ENCODE data around the gene PTPN1.

The PTPN1 gene

DNA sequence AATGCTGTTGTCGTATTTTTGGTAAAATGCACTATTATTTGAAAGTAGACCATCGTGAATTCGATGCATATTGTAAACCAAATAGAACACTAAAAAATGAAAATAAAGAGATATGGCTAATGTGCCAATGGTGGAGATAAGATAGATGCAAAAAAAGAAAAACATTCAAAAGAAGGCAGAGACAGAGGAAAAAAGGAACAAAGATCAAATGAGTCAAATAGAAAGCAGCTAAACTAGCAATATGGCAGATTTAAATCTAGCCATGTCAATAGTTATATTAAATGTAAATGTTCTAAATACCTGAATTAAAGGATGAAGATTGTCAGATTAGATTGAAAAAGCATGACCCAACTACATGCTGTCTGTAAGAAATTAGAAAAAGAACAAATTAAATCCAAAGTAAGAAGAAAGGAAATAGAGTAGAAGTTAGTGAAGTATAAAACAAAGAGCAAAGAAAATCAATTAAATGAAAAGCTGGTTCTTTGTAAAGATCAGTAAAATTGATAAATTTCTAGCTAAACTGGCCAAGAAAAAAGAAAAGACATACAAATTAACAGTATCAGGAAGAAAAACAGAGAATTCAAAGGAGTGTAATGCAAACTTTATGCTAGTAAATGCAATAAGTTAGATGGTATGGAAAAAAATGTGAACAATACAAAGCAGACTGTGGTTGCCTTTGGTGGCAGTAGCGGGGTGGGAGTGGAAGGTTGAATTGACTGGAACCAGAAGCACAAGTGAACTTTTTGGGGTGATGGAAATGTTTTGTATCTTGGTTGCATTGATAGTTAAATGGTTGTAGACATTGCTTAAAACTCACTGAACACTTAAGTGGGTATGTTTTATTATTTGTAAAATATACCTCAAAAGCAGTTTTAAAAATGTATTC is 44.8 kb downstream of the PTPN1 start:
- TF ChIP-seq, protein P1, sequence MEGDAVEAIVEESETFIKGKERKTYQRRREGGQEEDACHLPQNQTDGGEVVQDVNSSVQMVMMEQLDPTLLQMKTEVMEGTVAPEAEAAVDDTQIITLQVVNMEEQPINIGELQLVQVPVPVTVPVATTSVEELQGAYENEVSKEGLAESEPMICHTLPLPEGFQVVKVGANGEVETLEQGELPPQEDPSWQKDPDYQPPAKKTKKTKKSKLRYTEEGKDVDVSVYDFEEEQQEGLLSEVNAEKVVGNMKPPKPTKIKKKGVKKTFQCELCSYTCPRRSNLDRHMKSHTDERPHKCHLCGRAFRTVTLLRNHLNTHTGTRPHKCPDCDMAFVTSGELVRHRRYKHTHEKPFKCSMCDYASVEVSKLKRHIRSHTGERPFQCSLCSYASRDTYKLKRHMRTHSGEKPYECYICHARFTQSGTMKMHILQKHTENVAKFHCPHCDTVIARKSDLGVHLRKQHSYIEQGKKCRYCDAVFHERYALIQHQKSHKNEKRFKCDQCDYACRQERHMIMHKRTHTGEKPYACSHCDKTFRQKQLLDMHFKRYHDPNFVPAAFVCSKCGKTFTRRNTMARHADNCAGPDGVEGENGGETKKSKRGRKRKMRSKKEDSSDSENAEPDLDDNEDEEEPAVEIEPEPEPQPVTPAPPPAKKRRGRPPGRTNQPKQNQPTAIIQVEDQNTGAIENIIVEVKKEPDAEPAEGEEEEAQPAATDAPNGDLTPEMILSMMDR (conservative IDR thresholded peaks at IDR 0.05; ENCODE audit: control insufficient read depth, insufficient read depth, low read depth, low read length), result no peak
- H3K4me3 ChIP-seq (ENCODE audit: control insufficient read depth, low read depth, low read length), result no peak overlapping the region
- no peak for DNase-seq (ENCODE audit: low read depth)

DNA sequence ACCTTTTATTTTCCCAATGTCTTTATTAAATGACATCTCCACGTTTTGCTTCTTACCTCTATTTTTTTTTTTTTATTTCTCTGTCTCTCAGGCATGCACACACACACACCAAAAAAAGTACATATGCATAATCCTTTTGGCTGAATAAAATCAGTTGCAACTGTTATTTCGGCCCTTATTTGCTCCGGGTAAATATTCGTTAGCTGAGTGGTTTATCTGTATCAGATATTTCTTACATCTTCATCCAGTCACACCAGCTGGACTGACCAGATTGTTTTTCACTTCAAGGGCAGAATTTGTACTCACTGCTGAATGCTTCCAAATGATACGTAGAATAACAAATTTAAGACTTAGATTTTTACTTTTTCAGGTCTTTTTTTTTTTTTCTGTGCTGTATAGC is 45.5 kb downstream of the PTPN1 start:
- DNase-seq (ENCODE audit: low read depth), result no peak
- no peak overlapping the region for H3K4me3 ChIP-seq (ENCODE audit: control insufficient read depth, low read depth, low read length)
- TF ChIP-seq, protein P1 (conservative IDR thresholded peaks at IDR 0.05; ENCODE audit: control insufficient read depth, insufficient read depth, low read depth, low read length), result no peak

DNA sequence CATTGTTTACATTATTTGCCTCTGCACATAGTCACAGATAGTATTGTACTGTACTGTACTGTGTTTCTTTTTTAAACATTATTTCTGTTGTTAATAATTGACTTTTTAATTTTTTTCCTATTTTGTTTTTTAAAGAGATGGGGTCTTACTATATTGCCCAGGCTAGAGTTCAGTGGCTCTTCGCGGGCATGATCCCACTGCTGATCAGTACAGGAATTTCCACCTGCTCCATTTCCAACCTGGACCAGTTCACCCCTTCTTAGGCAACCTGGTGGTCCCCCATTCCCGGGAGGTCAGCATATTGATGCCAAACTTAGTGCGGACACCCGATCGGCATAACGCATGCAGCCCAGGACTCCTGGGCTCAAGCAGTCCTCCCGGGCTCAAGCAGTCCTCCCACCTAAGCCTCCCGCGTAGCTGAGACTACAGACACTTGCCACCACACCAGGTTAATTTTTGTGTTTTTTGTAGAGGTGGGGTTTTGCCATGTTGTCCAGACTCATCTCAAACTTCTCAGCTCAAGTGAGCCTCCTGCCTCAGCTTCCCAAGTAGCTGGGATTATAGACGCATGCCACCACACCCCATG is 47.5 kb downstream of the PTPN1 start:
- TF ChIP-seq, protein P1 (conservative IDR thresholded peaks at IDR 0.05; ENCODE audit: control insufficient read depth, insufficient read depth, low read depth, low read length), result no peak
- DNase-seq (ENCODE audit: low read depth), result no peak
- H3K4me3 ChIP-seq (ENCODE audit: control insufficient read depth, low read depth, low read length), result no peak overlapping the region

DNA sequence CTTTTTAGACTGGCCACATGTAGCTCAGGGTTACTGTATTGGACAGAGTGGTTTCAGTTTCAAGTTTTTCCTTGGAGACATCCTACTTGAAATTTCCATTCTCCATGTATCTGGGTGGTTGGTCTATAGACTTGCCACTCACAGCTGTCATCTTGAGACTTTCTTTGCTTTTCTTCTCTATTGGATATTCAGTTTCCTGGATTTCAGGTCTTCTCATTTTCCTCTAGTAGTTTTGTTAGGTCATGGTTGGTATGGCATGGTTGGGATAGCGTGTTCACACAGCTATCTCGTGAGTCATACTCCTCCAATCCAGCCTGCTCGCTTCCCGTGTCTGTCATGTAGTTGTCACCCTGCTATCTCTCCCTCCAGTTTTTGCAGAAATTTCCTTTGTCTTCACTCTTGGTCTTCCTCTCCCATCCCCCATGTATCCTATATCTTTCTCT is 48.3 kb downstream of the PTPN1 start:
- H3K4me3 ChIP-seq (ENCODE audit: control insufficient read depth, low read depth, low read length), result no peak overlapping the region
- TF ChIP-seq, protein P1 (conservative IDR thresholded peaks at IDR 0.05; ENCODE audit: control insufficient read depth, insufficient read depth, low read depth, low read length), result no peak
- peak; percentile 85 for DNase-seq (ENCODE audit: low read depth)

DNA sequence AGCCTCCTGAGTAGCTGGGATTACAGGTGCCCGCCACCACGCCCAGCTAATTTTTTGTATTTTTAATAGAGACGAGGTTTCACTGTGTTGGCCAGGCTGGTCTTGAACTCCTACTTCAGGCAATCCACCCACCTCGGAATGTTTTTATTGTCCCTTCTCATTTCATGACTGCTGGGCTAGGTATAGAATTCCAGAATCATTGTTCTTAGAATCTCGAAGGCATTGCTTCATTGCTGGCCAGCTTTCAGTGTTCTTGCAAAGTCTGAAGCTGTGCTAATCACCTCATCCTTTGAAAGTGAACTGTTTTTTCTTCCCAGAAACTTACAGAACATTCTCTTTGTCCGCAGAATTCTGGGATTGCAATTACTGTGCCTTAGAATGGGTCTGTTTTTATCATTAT is 49.0 kb downstream of the PTPN1 start:
- TF ChIP-seq, protein P1 (conservative IDR thresholded peaks at IDR 0.05; ENCODE audit: control insufficient read depth, insufficient read depth, low read depth, low read length), result no peak
- no peak for DNase-seq (ENCODE audit: low read depth)
- no peak overlapping the region for H3K4me3 ChIP-seq (ENCODE audit: control insufficient read depth, low read depth, low read length)

DNA sequence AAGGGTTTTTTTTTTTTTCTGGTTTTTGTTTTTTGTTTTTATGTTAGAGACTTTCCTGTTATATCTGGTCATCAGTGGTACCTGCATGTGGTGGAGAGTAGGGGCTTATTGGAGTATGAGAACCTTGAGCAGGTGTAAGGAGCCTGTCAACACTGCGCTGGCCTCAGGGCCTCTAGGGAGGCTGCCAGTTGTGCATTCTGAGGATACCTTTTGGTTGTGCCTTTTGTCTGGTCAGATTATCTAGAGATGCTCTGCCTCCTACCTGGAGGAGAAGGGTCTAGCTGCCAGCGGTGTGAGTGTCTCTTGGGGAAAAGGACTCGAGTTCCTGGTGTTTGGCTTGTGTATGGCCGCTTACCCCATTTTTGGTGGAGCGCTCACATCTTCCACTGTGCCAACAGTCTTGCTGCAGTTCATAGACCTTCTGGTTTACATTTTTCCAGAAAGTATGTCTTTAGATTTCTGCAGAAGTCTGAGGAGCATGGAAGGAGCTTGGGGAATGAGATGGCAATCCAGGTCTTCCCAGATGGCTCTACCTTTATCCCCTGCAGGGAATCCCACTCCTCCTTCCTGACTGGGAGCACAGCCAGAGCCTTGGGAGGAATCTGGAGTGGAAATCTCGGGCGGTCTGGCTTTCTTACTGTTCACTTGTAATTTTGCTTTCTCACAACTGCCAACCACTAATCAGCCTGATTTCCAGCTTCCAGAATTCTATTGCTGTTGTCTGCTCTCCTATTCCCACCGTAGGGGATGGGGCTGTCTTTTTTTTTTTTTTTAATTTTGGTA is 49.9 kb downstream of the PTPN1 start:
- no peak for DNase-seq (ENCODE audit: low read depth)
- TF ChIP-seq, protein P1 (conservative IDR thresholded peaks at IDR 0.05; ENCODE audit: control insufficient read depth, insufficient read depth, low read depth, low read length), result no peak
- no peak overlapping the region for H3K4me3 ChIP-seq (ENCODE audit: control insufficient read depth, low read depth, low read length)

Data from fibroblast of mammary gland (primary cell).